ENCODE data around the gene TM6SF1.

- TF ChIP-seq CTCF (IDR thresholded peaks at IDR 0.05; ENCODE audit: low read depth, low read length) = no peak
- no peak for TF ChIP-seq POLR2A (IDR thresholded peaks at IDR 0.05; ENCODE audit: extremely low read depth, insufficient read length)
- TF ChIP-seq MYC (IDR thresholded peaks at IDR 0.05; ENCODE audit: low read depth, low read length) = no peak
Observed at GRCh38 chr15:83065431-83065830, 42.0 kb upstream of the TM6SF1 start.
